KMS-11 (cell line): ENCODE results near the gene ABCA3.

Source experiments
- H2AFZ ChIP-seq: fragments of 200-600 bp; sonication (generic); 2 replicates; pipeline ENCODE4 v1.6.1; 2016; ENCODE audit warnings: antibody characterized with exemption, mixed run types, low read depth
- H3K27ac ChIP-seq: fragments of 200-600 bp; sonication (generic); 2 replicates; pipeline ENCODE4 v1.6.1; 2016; ENCODE audit warnings: mild to moderate bottlenecking, mixed run types
- H3K27me3 ChIP-seq: fragments of 200-600 bp; sonication (generic); 2 replicates; pipeline ENCODE4 v1.6.1; 2017; ENCODE audit warnings: mild to moderate bottlenecking, low read depth, mixed run types, moderate library complexity; ENCODE audit not compliant: insufficient read depth
- H3K36me3 ChIP-seq: fragments of 200-600 bp; sonication (generic); 2 replicates; pipeline ENCODE4 v1.6.1; 2017; ENCODE audit warnings: mild to moderate bottlenecking, mixed run types; ENCODE audit not compliant: insufficient read depth
- H3K4me1 ChIP-seq: fragments of 200-600 bp; sonication (generic); 2 replicates; pipeline ENCODE4 v1.6.1; 2016; ENCODE audit warnings: mild to moderate bottlenecking, low read depth, mixed run types; ENCODE audit not compliant: poor library complexity, severe bottlenecking
- H3K4me2 ChIP-seq: fragments of 200-600 bp; sonication (generic); 2 replicates; pipeline ENCODE4 v1.7.0; 2016; ENCODE audit warnings: mild to moderate bottlenecking, mixed run types
- H3K4me3 ChIP-seq: fragments of 200-600 bp; sonication (generic); IDR thresholded peaks from 2 replicates; pipeline ENCODE4 v1.6.1; 2017; ENCODE audit warnings: low read depth, low read length, mixed read lengths; ENCODE audit not compliant: insufficient read depth
- H3K79me2 ChIP-seq: fragments of 200-600 bp; sonication (generic); 2 replicates; pipeline ENCODE4 v1.6.1; 2016; ENCODE audit warnings: low read depth, mixed run types; ENCODE audit not compliant: insufficient read depth
- H3K9ac ChIP-seq: fragments of 200-600 bp; sonication (generic); 2 replicates; pipeline ENCODE4 v1.6.1; 2016; ENCODE audit warnings: mild to moderate bottlenecking, mixed run types
- H4K20me1 ChIP-seq: fragments of 200-600 bp; sonication (generic); 2 replicates; pipeline ENCODE4 v1.6.1; 2016; ENCODE audit warnings: mild to moderate bottlenecking, mixed run types; ENCODE audit not compliant: insufficient read depth
- CTCF ChIP-seq: fragments of 200-600 bp; sonication (generic); conservative IDR thresholded peaks from 2 replicates; pipeline ENCODE4 v1.6.1; 2017; ENCODE audit warnings: low read depth, mild to moderate bottlenecking, antibody characterized with exemption, low read length, moderate library complexity, mixed read lengths

Gene ABCA3

GRCh38 chr16:2331931-2332267 is 8.6 kb downstream of the ABCA3 start:
- Histone ChIP-seq H4K20me1 (no peaks in the 10 kb centered on the region), H3K36me3 (no peaks in the 10 kb centered on the region), H2AFZ (no peak overlapping the region), H3K4me1 (peaks cover 4% of the 10 kb centered on the region), H3K9ac (no peak overlapping the region), H3K79me2 (no peaks in the 10 kb centered on the region), H3K27me3 (no peaks in the 10 kb centered on the region), H3K4me2 (no peak overlapping the region), H3K4me3 (no peak overlapping the region), H3K27ac (no peak overlapping the region)
- no peak for TF ChIP-seq CTCF

GRCh38 chr16:2331199-2331930 is 9.2 kb downstream of the ABCA3 start:
- Histone ChIP-seq H3K36me3 (no peaks in the 10 kb centered on the region), H3K4me3 (no peak overlapping the region)
- no peak for TF ChIP-seq CTCF

GRCh38 chr16:2329532-2329931 is 11.0 kb downstream of the ABCA3 start:
- Histone ChIP-seq H3K4me1 (no peaks in the 10 kb centered on the region), H3K27me3 (no peaks in the 10 kb centered on the region), H2AFZ (no peak overlapping the region), H3K79me2 (no peaks in the 10 kb centered on the region), H3K9ac (no peak overlapping the region), H3K4me2 (no peak overlapping the region), H3K36me3 (no peaks in the 10 kb centered on the region), H3K27ac (no peak overlapping the region), H4K20me1 (no peaks in the 10 kb centered on the region), H3K4me3 (no peak overlapping the region)
- TF ChIP-seq CTCF = no peak

More at GRCh38 chr16:2331199-2331930, 9.2 kb downstream of the ABCA3 start:
- Histone ChIP-seq H3K9ac (no peak overlapping the region), H3K27ac (no peak overlapping the region), H2AFZ (no peak overlapping the region), H3K4me1 (peaks cover 4% of the 10 kb centered on the region), H4K20me1 (no peaks in the 10 kb centered on the region), H3K4me2 (no peak overlapping the region), H3K27me3 (no peaks in the 10 kb centered on the region), H3K79me2 (no peaks in the 10 kb centered on the region)

- Histone ChIP-seq H3K4me2 (no peak overlapping the region), H3K79me2 (no peaks in the 10 kb centered on the region), H3K4me1 (no peaks in the 10 kb centered on the region), H3K27ac (no peak overlapping the region), H4K20me1 (no peaks in the 10 kb centered on the region), H2AFZ (no peak overlapping the region), H3K4me3 (no peak overlapping the region), H3K27me3 (no peaks in the 10 kb centered on the region), H3K9ac (no peak overlapping the region), H3K36me3 (no peaks in the 10 kb centered on the region)
- no peak for TF ChIP-seq CTCF
Observed at GRCh38 chr16:2328428-2328827, 12.1 kb downstream of the ABCA3 start.
